NCI-H460 (cell line): Measurements from ENCODE around the gene ZNF277. TPM values are rescaled to one million over a fixed set of nuclear protein-coding genes. Genes with fewer than 3 reads are reported as not detected.
"Not testable (repeated sequence)": the region's sequence is repeated elsewhere in the genome, so short reads cannot be mapped to it uniquely, and the experiment has no call there.

Experiments
- DNase-seq: peaks from one replicate; pipeline ENCODE4 v3.0.0-alpha.2; 2016; ENCODE audit warnings: low read depth; ENCODE audit errors: extremely low read depth
- total RNA-seq: library from RNA; depleted of rRNA; stranded (reverse); fragments of >200 nt; shearing (Covaris generic); gene quantifications from 2 replicates; pipeline ENCODE4 v1.2.3, GENCODE V29; 2014

Gene ZNF277
- total RNA-seq, 1 experiment from 2014 or later, result 40.1 TPM

- no peak for DNase-seq
Measured at GRCh38 chr7:112286250-112287086, 80.0 kb downstream of the ZNF277 start.

DNA sequence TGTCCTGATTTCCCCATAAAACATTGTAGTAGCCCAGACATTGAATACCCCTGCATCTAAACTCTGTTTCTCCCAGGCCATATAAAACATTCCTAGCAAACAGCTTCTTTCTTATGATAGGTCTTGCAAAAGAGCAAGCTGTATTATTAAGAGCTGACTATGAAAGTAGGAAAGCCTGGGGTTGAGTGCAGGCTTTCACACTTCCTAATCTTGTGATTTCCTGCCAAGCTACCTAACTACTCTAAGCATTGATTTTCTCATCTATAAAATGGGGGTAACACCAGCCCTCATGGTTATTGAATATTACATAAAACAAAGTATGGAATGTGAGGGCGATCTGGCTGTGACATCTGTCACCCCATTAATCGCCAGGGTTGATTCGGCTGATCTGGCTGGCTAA lies 81.8 kb downstream of the ZNF277 start:
- DNase-seq, result no peak

GRCh38 chr7:112290065-112290464 lies 83.6 kb downstream of the ZNF277 start:
- no peak for DNase-seq

- DNase-seq, result no peak
Measured at GRCh38 chr7:112292162-112292561, 85.7 kb downstream of the ZNF277 start.

DNA sequence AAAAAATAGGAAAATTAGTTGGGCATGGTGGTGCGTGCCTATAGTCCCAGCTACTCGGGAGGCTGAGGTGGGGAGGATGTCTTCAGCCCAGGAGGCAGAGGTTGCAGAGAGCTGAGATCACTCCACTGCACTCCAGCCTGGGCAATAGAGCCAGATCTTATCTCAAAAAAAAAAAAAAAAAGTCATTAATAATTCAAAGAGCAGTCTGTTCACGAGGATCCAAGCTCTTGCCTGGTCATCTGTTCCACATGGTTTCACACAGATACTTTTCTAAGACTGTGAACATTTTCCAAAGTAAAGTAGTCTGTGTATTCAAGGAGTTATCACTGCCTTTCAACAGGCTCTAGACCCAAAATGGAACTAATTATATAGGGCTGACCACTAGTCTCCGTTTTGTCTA lies 86.9 kb downstream of the ZNF277 start:
- no peak for DNase-seq

GRCh38 chr7:112296432-112296831 lies 89.9 kb downstream of the ZNF277 start:
- DNase-seq, result no peak

- DNase-seq, result no peak
Measured at GRCh38 chr7:112297681-112298080, 91.2 kb downstream of the ZNF277 start.

- no peak for DNase-seq
Measured at GRCh38 chr7:112298543-112299100, 92.1 kb downstream of the ZNF277 start.

DNA sequence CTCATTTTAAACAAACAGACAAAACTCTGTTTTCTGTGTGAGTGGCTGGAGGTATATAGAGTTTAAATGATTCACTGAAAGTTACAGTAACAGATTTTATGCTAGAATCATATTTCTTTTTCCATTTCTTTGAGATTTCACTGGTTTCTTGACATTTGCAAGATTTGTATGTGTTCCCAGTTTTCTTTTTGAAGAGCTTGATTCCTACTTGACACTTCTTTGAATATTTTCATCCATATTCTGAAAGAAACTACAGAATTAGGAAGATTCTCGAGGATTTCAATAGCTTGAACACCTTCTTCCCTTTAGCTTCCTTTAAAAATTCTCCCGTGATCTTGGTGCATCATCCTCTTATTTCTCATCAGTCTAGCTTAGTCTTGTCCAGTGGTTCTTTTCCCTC lies 93.6 kb downstream of the ZNF277 start:
- no peak for DNase-seq

GRCh38 chr7:112300831-112301407 lies 94.4 kb downstream of the ZNF277 start:
- no peak for DNase-seq

GRCh38 chr7:112302566-112302965 lies 96.1 kb downstream of the ZNF277 start:
- no peak for DNase-seq

- DNase-seq, result no peak
Measured at GRCh38 chr7:112306903-112307302, 100.4 kb downstream of the ZNF277 start.

DNA sequence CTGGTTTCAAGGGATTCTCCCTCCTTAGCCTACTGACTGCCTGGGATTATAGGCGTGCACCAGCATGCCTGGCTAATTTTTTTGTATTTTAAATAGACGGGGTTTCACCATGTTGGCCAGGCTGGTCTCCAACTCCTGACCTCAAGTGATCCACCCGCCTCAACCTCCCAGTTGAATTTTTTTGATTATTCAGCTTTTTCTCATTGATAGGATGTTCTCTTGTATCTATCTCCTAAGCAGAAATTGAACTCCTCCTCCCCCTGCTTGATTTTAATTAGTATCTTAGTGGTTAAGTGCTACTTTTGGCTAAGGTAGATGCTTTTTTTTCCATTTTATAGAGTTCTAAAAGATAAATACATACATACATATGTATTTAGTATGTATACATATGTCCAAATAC lies 101.0 kb downstream of the ZNF277 start:
- DNase-seq, result no peak

DNA sequence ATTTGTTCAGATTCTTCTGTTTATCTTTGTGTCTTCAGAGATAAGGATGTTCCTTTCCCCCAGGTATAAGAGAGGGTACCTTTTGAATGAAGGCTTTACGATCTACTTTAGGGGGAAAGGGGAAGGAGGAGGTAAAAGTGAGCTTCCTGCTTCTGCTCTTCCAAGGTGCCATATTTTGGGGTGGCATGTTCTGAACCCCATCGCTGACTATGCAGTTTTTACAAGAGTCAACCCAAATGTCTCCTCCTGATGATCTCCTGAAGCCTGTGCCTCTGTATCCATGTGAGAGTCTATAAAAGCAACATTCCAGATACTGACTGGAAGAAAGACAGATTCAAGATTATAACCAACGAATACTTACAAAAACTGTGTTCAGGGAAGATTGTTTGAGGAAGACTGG lies 102.5 kb downstream of the ZNF277 start:
- DNase-seq, result no peak

DNA sequence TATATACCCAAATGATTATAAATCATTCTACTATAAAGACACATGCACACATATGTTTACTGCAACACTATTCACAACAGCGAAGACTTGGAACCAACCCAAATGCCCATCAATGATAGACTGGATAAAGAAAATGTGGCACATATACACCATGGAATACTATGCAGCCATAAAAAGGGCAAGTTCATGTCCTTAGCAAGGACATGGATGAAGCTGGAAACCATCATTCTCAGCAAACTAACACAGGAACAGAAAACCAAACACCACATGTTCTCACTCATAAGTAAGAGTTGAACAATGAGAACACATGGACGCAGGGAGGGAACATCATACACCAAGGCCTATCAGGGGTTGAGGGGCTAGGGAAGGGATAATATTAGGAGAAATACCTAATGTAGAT lies 110.3 kb downstream of the ZNF277 start:
- DNase-seq, result not testable (repeated sequence)

- no peak for DNase-seq
Measured at GRCh38 chr7:112322070-112322469, 115.6 kb downstream of the ZNF277 start.

- DNase-seq, result no peak
Measured at GRCh38 chr7:112327566-112327965, 121.1 kb downstream of the ZNF277 start.

- DNase-seq, result no peak
Measured at GRCh38 chr7:112331492-112331891, 125.0 kb downstream of the ZNF277 start.

GRCh38 chr7:112334366-112334765 lies 127.9 kb downstream of the ZNF277 start:
- DNase-seq, result no peak

GRCh38 chr7:112336261-112336660 lies 129.8 kb downstream of the ZNF277 start:
- DNase-seq, result no peak

- DNase-seq, result no peak
Measured at GRCh38 chr7:112336936-112337576, 130.6 kb downstream of the ZNF277 start.

DNA sequence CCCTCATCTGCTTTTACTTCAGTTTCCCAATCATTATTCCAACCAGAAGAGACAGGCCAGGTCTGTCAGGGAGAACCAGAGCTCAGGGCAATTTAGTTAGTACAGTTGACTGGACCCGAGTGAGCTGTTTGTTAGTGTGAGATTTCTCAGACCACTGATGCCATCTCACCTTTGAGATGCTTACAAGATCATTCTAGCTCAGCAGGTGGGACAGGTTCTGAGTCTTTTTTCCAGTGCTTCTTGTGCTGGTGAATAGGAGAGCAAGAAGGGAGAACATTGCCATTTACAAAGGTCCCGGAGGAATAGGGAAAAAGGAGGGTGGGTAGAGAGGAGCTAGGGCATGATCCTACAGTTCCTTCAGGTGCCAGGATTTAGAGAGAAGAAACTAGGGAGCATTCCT lies 131.4 kb downstream of the ZNF277 start:
- DNase-seq, result no peak
